Muscle of arm (tissue), 12 donors: ENCODE results near the gene RBMX2. TPM values are rescaled to one million over a fixed set of nuclear protein-coding genes. Genes with fewer than 3 reads are reported as not detected.

Source experiments
- DNase-seq: peaks from one replicate; pipeline ENCODE4 v3.0.0-alpha.2; 2013
- polyA plus RNA-seq, 12 donors: library from polyadenylated mRNA; unstranded; fragments of 120-200 nt; gene quantifications; one replicate each; pipeline ENCODE4 v1.2.1, GENCODE V29; 2013; ENCODE audit not compliant: insufficient read length in 12 of 12

RBMX2 gene
- polyA plus RNA-seq, 12 donors, result 12.1 to 31.6 (median 23.5) TPM; not detected in 1

GRCh38 chrX:130443875-130444274 is 42.1 kb downstream of the RBMX2 start:
- DNase-seq, result no peak

GRCh38 chrX:130444641-130445336 is 43.0 kb downstream of the RBMX2 start:
- DNase-seq, result no peak

- DNase-seq, result no peak
Observed at GRCh38 chrX:130446974-130447373, 45.2 kb downstream of the RBMX2 start.

Other genes with a start within 250 kb of the RBMX2 start
- gene AIFM1, start 236.1 kb upstream of the RBMX2 start, polyA plus RNA-seq, result 10 to 100 TPM in 11 of 12 donors, not detected in 1; 16.2 to 30.5 (median 25.0) TPM
- gene RAB33A, start 230.0 kb upstream of the RBMX2 start, polyA plus RNA-seq, result under 1 TPM in 9 of 12 donors, not detected in 3; 0.12 to 0.95 (median 0.52) TPM
- 10 to 100 TPM in 1 of 12 donors, 1 to 10 TPM in 10, not detected in 1; 5.2 to 10.1 (median 7.8) TPM for gene ZNF280C, start 133.1 kb upstream of the RBMX2 start, polyA plus RNA-seq
- 10 to 100 TPM in 7 of 12 donors, 1 to 10 TPM in 4, not detected in 1; 6.8 to 18.8 (median 10.5) TPM for gene SLC25A14, start 62.1 kb upstream of the RBMX2 start, polyA plus RNA-seq
- not detected for gene GPR119, start 16.3 kb upstream of the RBMX2 start, polyA plus RNA-seq